ENCODE data around the gene TMEM106C.

GRCh38 chr12:47977046-47977771 is 13.8 kb downstream of the TMEM106C start:
- TF ChIP-seq CTCF (IDR thresholded peaks at IDR 0.05; ENCODE audit: insufficient read depth, low read depth, low read length) (no peak), EZH2 (IDR thresholded peaks at IDR 0.05; ENCODE audit: insufficient read depth, low read length) (no peak)
